ENCODE measurements around the gene TRIM44. TPM values are rescaled to one million over a fixed set of nuclear protein-coding genes. Genes with fewer than 3 reads are reported as not detected.
"Not testable (repeated sequence)": the region's sequence is repeated elsewhere in the genome, so short reads cannot be mapped to it uniquely, and the experiment has no call there.

The TRIM44 gene
- total RNA-seq, 2 experiments from 2014 or later, result 37.4 to 40.1 TPM

DNA sequence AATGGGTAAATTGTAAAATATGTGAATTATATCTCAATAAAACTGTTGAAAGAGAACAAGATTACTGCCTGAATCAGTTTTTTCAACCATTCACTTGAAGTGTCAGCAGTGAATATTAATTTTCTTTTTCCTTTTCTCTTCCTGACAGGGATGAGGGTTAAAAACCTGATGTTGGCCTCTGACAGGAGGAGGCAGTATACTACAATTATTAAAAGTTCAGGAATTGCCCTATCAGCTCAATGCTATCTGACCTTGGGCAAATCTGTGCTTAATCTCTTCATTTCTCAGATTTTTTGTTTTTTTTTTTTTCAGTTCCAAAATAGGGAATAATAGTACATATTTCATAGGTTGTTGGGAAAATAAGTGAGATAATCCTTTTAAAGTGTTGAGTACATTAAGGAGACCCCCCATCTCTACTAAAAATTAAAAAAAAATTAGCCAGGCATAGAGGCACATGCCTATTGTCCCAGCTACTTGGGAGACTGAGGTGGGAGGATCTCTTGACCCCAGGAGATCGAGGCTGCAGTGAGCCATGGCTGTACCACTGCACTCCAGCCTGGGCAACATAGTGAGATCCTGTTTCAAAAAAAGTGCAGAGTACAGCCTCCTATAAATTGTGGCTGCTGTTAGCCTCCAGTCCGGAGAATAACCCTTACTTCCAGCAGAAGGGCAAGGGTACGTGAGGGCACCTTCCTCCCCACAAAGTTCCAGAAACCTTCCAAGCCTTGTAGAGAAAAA lies 48.8 kb downstream of the TRIM44 start:
- ChIA-PET CTCF (no interaction called here), POLR2A (no interaction called here)
- peaks cover 11% of the 10 kb centered on the region for H3K36me3 Mint-ChIP-seq (ENCODE audit: low read depth)
- peaks cover 20% of the 10 kb centered on the region for H3K4me1 Mint-ChIP-seq (ENCODE audit: low read depth)
- DNase-seq (no peak), ATAC-seq (no peak)
- no peak overlapping the region for H3K4me3 Mint-ChIP-seq
- TF ChIP-seq CTCF (IDR thresholded peaks at IDR 0.05), result no peak
- intact Hi-C loops (cut with micrococcal nuclease), result no loop called here
- no peaks in the 10 kb centered on the region for H3K27me3 Mint-ChIP-seq
- H3K9me3 Mint-ChIP-seq, result peaks cover 7% of the 10 kb centered on the region
- no peak overlapping the region for H3K27ac Mint-ChIP-seq

DNA sequence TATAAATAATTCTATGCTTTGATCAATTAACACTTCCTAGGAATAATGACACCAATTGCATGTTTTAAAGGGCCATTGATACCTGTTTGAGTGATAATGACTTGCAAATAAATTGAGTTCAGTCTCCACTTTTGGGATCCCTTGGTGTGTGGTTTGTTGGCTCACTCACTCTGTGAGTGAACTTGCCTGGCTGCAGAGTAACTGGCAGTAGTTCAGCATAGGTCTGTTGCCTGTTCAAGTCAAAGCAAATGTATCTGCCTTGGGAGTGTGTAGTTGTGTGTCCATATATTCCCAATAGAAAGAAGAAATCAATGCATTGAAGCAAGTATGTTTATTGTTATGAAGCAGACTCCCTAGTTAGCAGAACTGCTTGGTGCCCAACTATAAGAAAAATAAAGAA lies 49.3 kb downstream of the TRIM44 start:
- H3K9me3 Mint-ChIP-seq, result peaks cover 7% of the 10 kb centered on the region
- H3K36me3 Mint-ChIP-seq (ENCODE audit: low read depth), result peaks cover 11% of the 10 kb centered on the region
- H3K27ac Mint-ChIP-seq, result no peak overlapping the region

DNA sequence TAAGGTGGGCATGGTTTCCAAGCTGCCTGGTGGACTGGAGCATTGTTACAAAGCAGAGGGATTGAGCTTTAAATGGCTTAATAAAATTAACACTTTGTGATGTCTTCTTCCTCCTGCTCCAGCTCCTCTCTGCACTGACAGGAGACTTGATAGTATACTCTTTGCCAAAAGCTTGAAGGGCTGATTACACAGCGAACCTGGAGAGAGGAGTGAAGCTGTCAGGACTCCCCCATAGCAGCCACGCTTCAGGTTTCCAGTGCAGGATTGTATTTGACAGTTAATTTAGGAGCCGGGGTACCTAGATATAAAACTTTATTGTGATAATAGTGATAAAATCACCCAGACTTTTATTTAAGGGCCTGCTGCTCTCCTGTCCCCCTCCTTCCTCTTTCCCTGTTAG lies 50.0 kb downstream of the TRIM44 start:
- peaks cover 32% of the 10 kb centered on the region for H3K4me1 Mint-ChIP-seq (ENCODE audit: low read depth)
- no peak for ATAC-seq
- POLR2A ChIA-PET, result no interaction called here
- CTCF ChIA-PET, result interaction anchor here (1.0 kb wide), 1 partner anchor 110 kb away, joined by 3 read pairs; no protein-coding TSS in a partner anchor
- H3K9me3 Mint-ChIP-seq, result peaks cover 7% of the 10 kb centered on the region
- H3K27me3 Mint-ChIP-seq, result no peaks in the 10 kb centered on the region
- no peak for TF ChIP-seq CTCF (IDR thresholded peaks at IDR 0.05)
- H3K36me3 Mint-ChIP-seq (ENCODE audit: low read depth), result peaks cover 11% of the 10 kb centered on the region
- intact Hi-C loops (cut with micrococcal nuclease), result no loop called here
- no peak overlapping the region for H3K4me3 Mint-ChIP-seq
- no peak overlapping the region for H3K27ac Mint-ChIP-seq
- DNase-seq, result no peak

More for the DNA sequence above, 49.3 kb downstream of the TRIM44 start:
- no peak for DNase-seq
- ATAC-seq, result no peak
- POLR2A ChIA-PET, result no interaction called here
- Mint-ChIP-seq H3K4me1 (ENCODE audit: low read depth) (peaks cover 26% of the 10 kb centered on the region), H3K27me3 (no peaks in the 10 kb centered on the region), H3K4me3 (no peak overlapping the region)
- TF ChIP-seq CTCF (IDR thresholded peaks at IDR 0.05), result no peak
- CTCF ChIA-PET, result interaction anchor here (1.0 kb wide), 1 partner anchor 110 kb away, joined by 3 read pairs; no protein-coding TSS in a partner anchor
- intact Hi-C loops (cut with micrococcal nuclease), result no loop called here

GRCh38 chr11:35714882-35715627 lies 52.5 kb downstream of the TRIM44 start:
- peaks cover 35% of the 10 kb centered on the region for H3K4me1 Mint-ChIP-seq (ENCODE audit: low read depth)
- no peak overlapping the region for H3K4me3 Mint-ChIP-seq
- H3K27ac Mint-ChIP-seq, result no peak overlapping the region
- intact Hi-C loops (cut with micrococcal nuclease), result no loop called here
- ATAC-seq, result peak; percentile 77
- peak; percentile 39 for DNase-seq
- no peak for TF ChIP-seq CTCF (IDR thresholded peaks at IDR 0.05)
- no peaks in the 10 kb centered on the region for H3K27me3 Mint-ChIP-seq
- ChIA-PET CTCF (interaction anchor here (0.8 kb wide), 1 partner anchor 107 kb away, joined by 5 read pairs; no protein-coding TSS in a partner anchor), POLR2A (no interaction called here)
- peaks cover 7% of the 10 kb centered on the region for H3K9me3 Mint-ChIP-seq
- peaks cover 11% of the 10 kb centered on the region for H3K36me3 Mint-ChIP-seq (ENCODE audit: low read depth)

DNA sequence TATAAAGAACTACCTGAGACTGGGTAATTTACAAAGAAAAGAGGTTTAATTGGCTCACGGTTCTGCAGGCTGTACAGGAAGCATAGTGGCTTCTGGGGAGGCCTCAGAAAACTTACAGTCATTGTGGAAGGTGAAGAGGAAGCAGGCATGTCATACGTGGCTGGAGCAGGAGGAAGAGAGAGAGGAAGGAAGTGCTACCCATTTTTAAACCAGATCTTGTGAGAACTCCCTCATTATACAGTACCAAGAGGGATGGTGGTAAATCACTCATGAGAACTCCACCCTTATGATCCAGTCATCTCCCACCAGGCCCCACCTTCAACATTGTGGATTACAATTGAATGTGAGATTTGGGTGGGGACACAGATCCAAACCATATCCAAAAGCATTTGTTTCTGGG lies 53.1 kb downstream of the TRIM44 start:
- H3K4me1 Mint-ChIP-seq (ENCODE audit: low read depth), result peaks cover 36% of the 10 kb centered on the region
- intact Hi-C loops (cut with micrococcal nuclease), result not testable (repeated sequence)

More for the DNA sequence above, 53.1 kb downstream of the TRIM44 start:
- H3K27ac Mint-ChIP-seq, H3K9me3 Mint-ChIP-seq, H3K4me3 Mint-ChIP-seq, CTCF ChIA-PET, H3K27me3 Mint-ChIP-seq, POLR2A ChIA-PET, DNase-seq, ATAC-seq: not testable (repeated sequence)
- peaks cover 11% of the 10 kb centered on the region for H3K36me3 Mint-ChIP-seq (ENCODE audit: low read depth)

Measured in activated CD8-positive, alpha-beta T cell treated with anti-CD3 and anti-CD28 coated beads for 36 hours (primary cell).